H1 (cell line): ENCODE measurements around the gene MT1X.

Source experiments
- CTCF ChIP-seq, 3 experiments: IDR thresholded peaks; 1 replicate in 2 of 3; 2 replicates in 1 of 3; pipeline versions ENCODE4 v1.5.1 to v1.6.1; 2011; ENCODE audit warnings: low read length in 3 of 3, mild to moderate bottlenecking in 3 of 3, inconsistent platforms in 2 of 3, low read depth in 1 of 3, moderate library complexity in 1 of 3; ENCODE audit not compliant: insufficient read depth in 1 of 3; ENCODE audit errors: control extremely low read depth in 1 of 3
- EZH2 ChIP-seq: fragments of 200-600 bp; sonication (generic); IDR thresholded peaks from 2 replicates; pipeline ENCODE4 v1.7.1; 2012; ENCODE audit warnings: low read depth, mild to moderate bottlenecking, moderate library complexity, low read length, inconsistent platforms; ENCODE audit not compliant: severe bottlenecking
- MAX ChIP-seq: IDR thresholded peaks from 2 replicates; pipeline ENCODE4 v1.6.1; 2012; ENCODE audit warnings: inconsistent platforms
- RAD21 ChIP-seq, 2 experiments: IDR thresholded peaks in 1 of 2; conservative IDR thresholded peaks in 1 of 2; 2 replicates each; pipeline ENCODE4 v1.6.1; 2011; ENCODE audit warnings: low read depth in 2 of 2, low read length in 2 of 2, improper control_type of control experiment in 1 of 2, inconsistent platforms in 1 of 2, mild to moderate bottlenecking in 1 of 2, moderate library complexity in 1 of 2
- ZNF274 ChIP-seq: IDR thresholded peaks from 2 replicates; pipeline ENCODE4 v1.7.0; 2012; ENCODE audit warnings: low read length, borderline replicate concordance; ENCODE audit errors: extremely low read depth

DNA sequence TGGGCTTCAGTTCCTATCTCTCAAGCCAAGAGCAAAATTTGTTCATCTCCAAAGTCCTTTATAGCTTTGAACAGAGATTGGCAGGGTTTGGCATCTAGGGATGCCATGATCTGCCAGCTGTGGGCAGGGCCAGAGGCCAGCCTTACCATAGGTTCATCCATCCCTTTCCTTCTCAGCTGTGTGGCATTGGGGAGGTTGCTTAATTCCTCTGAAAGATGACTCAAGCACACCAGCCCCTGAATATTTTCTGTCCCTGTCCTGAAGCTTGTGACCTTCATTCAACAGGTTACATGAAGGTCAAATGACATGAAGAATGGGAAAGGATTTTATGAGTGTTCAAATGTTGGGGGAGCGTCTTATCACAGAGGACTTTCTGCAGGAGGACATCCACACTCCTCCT lies 17.8 kb upstream of the MT1X start:
- TF ChIP-seq ZNF274 (no peak), EZH2 (no peak), RAD21 (IDR thresholded peaks at IDR 0.05 in 1 of 2, conservative IDR thresholded peaks at IDR 0.05 in 1 of 2; ENCODE audit: low read depth in 2 of 2, low read length in 2 of 2) (no peak), MAX (no peak), CTCF (IDR thresholded peaks at IDR 0.05; ENCODE audit: control extremely low read depth in 1 of 3, insufficient read depth in 1 of 3, low read depth in 1 of 3, low read length in 3 of 3) (no peak)
